Measurements from ENCODE around the gene SOX18.

The SOX18 gene

GRCh38 chr20:64083804-64084684 lies 34.6 kb upstream of the SOX18 start, which contains the start of gene LKAAEAR1:
LKAAEAR1 (minus strand) TSS chr20:64084398; CDS start chr20:64084219, 179 bp downstream.
- peak within 1 kb of the TSS; percentile 37 for H3K27ac Mint-ChIP-seq
- no peak for DNase-seq
- H3K27me3 Mint-ChIP-seq: peaks cover 76% of the 10 kb centered on the region
- H3K4me3 Mint-ChIP-seq: peak within 1 kb of the TSS; percentile 76
- peaks cover 12% of the 10 kb centered on the region for H3K9me3 Mint-ChIP-seq
- H3K4me1 Mint-ChIP-seq: peaks cover 35% of the 10 kb centered on the region
- H3K36me3 Mint-ChIP-seq: peaks cover 3% of the 10 kb centered on the region
- CTCF ChIA-PET: interaction anchor here (0.7 to 5.7 kb wide), 6 partner anchors 15 to 334 kb away, joined by 3 to 75 read pairs (median 4); no protein-coding TSS in a partner anchor

GRCh38 chr20:64083378-64083803 lies 34.0 kb upstream of the SOX18 start:
- peaks cover 70% of the 10 kb centered on the region for H3K27me3 Mint-ChIP-seq
- H3K4me1 Mint-ChIP-seq: peaks cover 35% of the 10 kb centered on the region
- peak overlapping the region; percentile 75 for H3K4me3 Mint-ChIP-seq
- peaks cover 8% of the 10 kb centered on the region for H3K36me3 Mint-ChIP-seq
- CTCF ChIA-PET: interaction anchor here (0.7 to 5.7 kb wide), 6 partner anchors 14 to 334 kb away, joined by 3 to 75 read pairs (median 4); no protein-coding TSS in a partner anchor
- H3K27ac Mint-ChIP-seq: no peak overlapping the region
- peak; percentile 82 for DNase-seq
- H3K9me3 Mint-ChIP-seq: peaks cover 12% of the 10 kb centered on the region

GRCh38 chr20:64082820-64083377 lies 33.5 kb upstream of the SOX18 start:
- no peak for DNase-seq
- CTCF ChIA-PET: interaction anchor here (1.1 to 5.7 kb wide), 4 partner anchors 14 to 36 kb away, joined by 3 to 75 read pairs (median 6); no protein-coding TSS in a partner anchor
- peaks cover 65% of the 10 kb centered on the region for H3K27me3 Mint-ChIP-seq
- peak overlapping the region; percentile 75 for H3K4me3 Mint-ChIP-seq
- H3K4me1 Mint-ChIP-seq: peaks cover 35% of the 10 kb centered on the region
- peaks cover 8% of the 10 kb centered on the region for H3K9me3 Mint-ChIP-seq
- no peak overlapping the region for H3K27ac Mint-ChIP-seq
- H3K36me3 Mint-ChIP-seq: peaks cover 9% of the 10 kb centered on the region

- Mint-ChIP-seq H3K27ac (no peak overlapping the region), H3K36me3 (peaks cover 13% of the 10 kb centered on the region), H3K9me3 (peaks cover 4% of the 10 kb centered on the region), H3K4me1 (peaks cover 37% of the 10 kb centered on the region), H3K4me3 (peak overlapping the region; percentile 56), H3K27me3 (peaks cover 62% of the 10 kb centered on the region)
- DNase-seq: no peak
- CTCF ChIA-PET: interaction anchor here (5.7 kb wide), 1 partner anchor 37 kb away, joined by 75 read pairs; no protein-coding TSS in a partner anchor
These were observed 32.8 kb upstream of the SOX18 start for GRCh38 chr20:64082126-64082731.

- Mint-ChIP-seq H3K36me3 (peaks cover 17% of the 10 kb centered on the region), H3K4me1 (peaks cover 42% of the 10 kb centered on the region), H3K9me3 (peaks cover under 1% of the 10 kb centered on the region), H3K27ac (peak overlapping the region; percentile 39), H3K4me3 (peak overlapping the region; percentile 33), H3K27me3 (peaks cover 59% of the 10 kb centered on the region)
- DNase-seq: no peak
- CTCF ChIA-PET: interaction anchor here (1.7 to 5.7 kb wide), 2 partner anchors 38 to 43 kb away, joined by 5 to 75 read pairs; no protein-coding TSS in a partner anchor
These were observed 32.2 kb upstream of the SOX18 start for GRCh38 chr20:64081624-64081964.

- no peaks in the 10 kb centered on the region for H3K9me3 Mint-ChIP-seq
- peaks cover 18% of the 10 kb centered on the region for H3K36me3 Mint-ChIP-seq
- H3K4me3 Mint-ChIP-seq: peak overlapping the region; percentile 71
- peak overlapping the region; percentile 49 for H3K27ac Mint-ChIP-seq
- CTCF ChIA-PET: interaction anchor here (1.7 to 5.7 kb wide), 2 partner anchors 38 to 42 kb away, joined by 5 to 75 read pairs; no protein-coding TSS in a partner anchor
- peaks cover 53% of the 10 kb centered on the region for H3K27me3 Mint-ChIP-seq
- H3K4me1 Mint-ChIP-seq: peaks cover 47% of the 10 kb centered on the region
- no peak for DNase-seq
These were observed 31.6 kb upstream of the SOX18 start for GRCh38 chr20:64080813-64081623.

- H3K4me1 Mint-ChIP-seq: peaks cover 53% of the 10 kb centered on the region
- peaks cover 24% of the 10 kb centered on the region for H3K36me3 Mint-ChIP-seq
- peak within 1 kb of the TSS; percentile 94 for H3K4me3 Mint-ChIP-seq
- peak within 1 kb of the TSS; percentile 92 for H3K27ac Mint-ChIP-seq
- DNase-seq: peak; percentile 72
- peaks cover 45% of the 10 kb centered on the region for H3K27me3 Mint-ChIP-seq
- CTCF ChIA-PET: interaction anchor here (0.6 to 5.7 kb wide), 5 partner anchors 39 to 144 kb away, joined by 3 to 75 read pairs (median 7); partner anchors contain the start of genes PRPF6 and SAMD10
- no peaks in the 10 kb centered on the region for H3K9me3 Mint-ChIP-seq
These were observed 30.8 kb upstream of the SOX18 start, which contains the start of gene OPRL1 for GRCh38 chr20:64080013-64080812. OPRL1 (plus strand) TSS chr20:64080082; CDS start chr20:64092721, 12,639 bp downstream.

- Mint-ChIP-seq H3K4me1 (peaks cover 52% of the 10 kb centered on the region), H3K4me3 (peak within 1 kb of the TSS; percentile 94), H3K9me3 (no peaks in the 10 kb centered on the region), H3K27me3 (peaks cover 38% of the 10 kb centered on the region), H3K36me3 (peaks cover 28% of the 10 kb centered on the region), H3K27ac (peak within 1 kb of the TSS; percentile 92)
- CTCF ChIA-PET: interaction anchor here (0.6 to 2.8 kb wide), 3 partner anchors 42 to 143 kb away, joined by 3 to 9 read pairs (median 7); partner anchors contain the start of genes PRPF6 and SAMD10
- DNase-seq: peak; percentile 85
These were observed 30.0 kb upstream of the SOX18 start, which contains the start of gene RGS19 for GRCh38 chr20:64079273-64080012. RGS19 (minus strand) TSS chr20:64079518; CDS start chr20:64076886, 2,632 bp downstream.

GRCh38 chr20:64078934-64079272 lies 29.5 kb upstream of the SOX18 start:
- no peaks in the 10 kb centered on the region for H3K9me3 Mint-ChIP-seq
- H3K36me3 Mint-ChIP-seq: peaks cover 32% of the 10 kb centered on the region
- peak overlapping the region; percentile 92 for H3K27ac Mint-ChIP-seq
- H3K4me1 Mint-ChIP-seq: peaks cover 52% of the 10 kb centered on the region
- peaks cover 33% of the 10 kb centered on the region for H3K27me3 Mint-ChIP-seq
- H3K4me3 Mint-ChIP-seq: peak overlapping the region; percentile 94
- CTCF ChIA-PET: interaction anchor here (1.4 to 2.8 kb wide), 2 partner anchors 43 to 99 kb away, joined by 7 to 9 read pairs; partner anchors contain the start of genes PRPF6 and SAMD10
- no peak for DNase-seq

GRCh38 chr20:64077876-64078551 lies 28.6 kb upstream of the SOX18 start:
- H3K4me1 Mint-ChIP-seq: peaks cover 55% of the 10 kb centered on the region
- peaks cover 35% of the 10 kb centered on the region for H3K36me3 Mint-ChIP-seq
- H3K27me3 Mint-ChIP-seq: peaks cover 29% of the 10 kb centered on the region
- peak overlapping the region; percentile 94 for H3K4me3 Mint-ChIP-seq
- CTCF ChIA-PET: interaction anchor here (1.1 to 2.8 kb wide), 2 partner anchors 29 to 98 kb away, joined by 3 to 9 read pairs; partner anchors contain the start of genes PRPF6, SAMD10 and SOX18
- DNase-seq: peak; percentile 87
- peak overlapping the region; percentile 92 for H3K27ac Mint-ChIP-seq
- no peaks in the 10 kb centered on the region for H3K9me3 Mint-ChIP-seq

- H3K27ac Mint-ChIP-seq: peak overlapping the region; percentile 92
- CTCF ChIA-PET: interaction anchor here (1.1 to 2.8 kb wide), 2 partner anchors 28 to 97 kb away, joined by 3 to 9 read pairs; partner anchors contain the start of genes PRPF6, SAMD10 and SOX18
These were observed 28.1 kb upstream of the SOX18 start for GRCh38 chr20:64077541-64077875.

More at GRCh38 chr20:64077541-64077875, 28.1 kb upstream of the SOX18 start:
- Mint-ChIP-seq H3K4me3 (peak overlapping the region; percentile 94), H3K4me1 (peaks cover 55% of the 10 kb centered on the region), H3K9me3 (no peaks in the 10 kb centered on the region), H3K27me3 (peaks cover 23% of the 10 kb centered on the region), H3K36me3 (peaks cover 35% of the 10 kb centered on the region)
- DNase-seq: no peak

Measured in activated naive CD4-positive, alpha-beta T cell treated with anti-CD3 and anti-CD28 coated beads, Interleukin-2, amount 10 ng/mL, durations not matched to agents 7 days and 5 days (primary cell).